ENCODE data around the gene CTNND2.
"Not testable (repeated sequence)": the region's sequence is repeated elsewhere in the genome, so short reads cannot be mapped to it uniquely, and the experiment has no call there.

Gene CTNND2

DNA sequence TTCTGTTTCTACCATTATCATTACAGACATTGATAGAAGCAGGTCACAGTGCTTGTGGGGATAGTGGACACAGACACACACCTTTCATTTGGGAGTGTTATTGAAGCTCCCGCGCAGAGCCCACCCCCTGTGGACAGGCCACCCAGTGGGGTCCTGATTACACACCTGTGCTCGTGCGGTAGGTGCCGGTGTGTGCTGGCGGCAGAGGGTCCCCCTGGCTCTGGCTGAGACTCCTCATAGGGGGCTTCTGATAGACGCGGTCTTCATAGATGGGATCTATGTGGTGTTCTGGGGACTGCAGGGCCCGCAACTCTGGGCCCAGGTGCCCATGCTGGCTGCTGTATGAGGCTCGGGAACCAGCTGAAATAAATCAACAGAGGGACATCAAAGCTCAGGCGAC, 539.7 kb downstream of the CTNND2 start:
- DNase-seq = no peak

DNA sequence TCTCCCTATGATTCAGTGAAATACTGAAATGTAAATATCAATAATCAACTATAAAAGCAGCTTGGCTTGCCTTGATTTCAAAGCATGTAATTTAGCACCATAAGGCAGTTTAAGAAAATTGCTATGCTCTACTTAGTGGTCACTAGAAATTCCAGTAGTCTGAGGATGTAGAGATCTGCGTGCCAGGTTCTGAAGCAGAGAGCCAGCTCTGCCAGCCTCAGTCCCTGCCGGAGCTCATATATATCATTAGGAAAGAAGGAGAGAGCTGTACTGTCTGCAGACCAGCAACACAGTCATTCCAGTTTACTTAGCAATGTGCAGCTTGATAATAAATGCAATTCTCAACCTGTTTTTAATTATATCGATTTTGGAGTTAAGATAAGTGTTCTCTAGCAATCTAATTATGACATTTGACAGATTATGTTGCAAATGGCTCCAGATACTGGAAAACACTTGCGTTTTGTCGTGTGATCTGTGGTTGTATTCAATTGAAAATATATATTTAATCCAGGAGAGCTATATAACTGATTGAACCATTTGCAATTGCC, 540.5 kb downstream of the CTNND2 start:
- DNase-seq = peak; percentile 67

DNA sequence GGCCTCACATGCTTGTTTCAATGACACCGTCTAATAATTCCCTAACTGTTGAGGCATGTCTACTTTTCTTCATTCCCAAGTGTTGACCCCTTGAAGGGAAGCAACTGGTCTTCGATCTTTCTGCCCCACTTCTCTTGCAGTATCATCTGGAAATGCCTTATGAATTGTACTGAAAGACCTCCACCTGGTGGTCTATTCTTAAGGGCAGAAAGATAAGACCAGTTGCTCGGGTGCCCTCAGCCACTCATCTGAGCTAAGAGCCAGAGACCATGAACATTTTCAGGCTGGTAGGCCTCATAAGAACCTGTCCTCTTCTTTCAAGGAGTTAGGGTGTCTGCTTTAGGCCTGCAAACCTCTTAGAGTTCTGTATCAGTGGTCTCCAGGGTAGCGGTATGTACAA, 542.5 kb downstream of the CTNND2 start:
- no peak for DNase-seq

DNA sequence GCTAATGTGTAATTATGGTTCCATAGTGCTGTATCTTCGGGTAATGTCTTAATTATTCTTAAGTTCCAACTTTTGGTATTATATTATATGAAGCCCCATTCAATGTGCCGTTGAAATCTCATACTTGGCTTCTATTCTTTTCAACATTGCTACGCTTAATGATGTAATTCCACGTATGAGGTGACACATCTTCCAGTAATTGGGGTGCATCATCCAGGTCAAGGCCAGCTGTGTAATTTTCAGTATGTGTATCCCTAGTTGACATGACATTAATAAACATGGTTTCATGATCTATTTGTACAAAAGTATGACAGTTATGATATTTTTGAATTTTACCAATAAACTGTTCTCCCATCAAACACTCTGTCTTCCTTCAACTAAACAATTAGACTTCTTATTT, 546.3 kb downstream of the CTNND2 start:
- no peak for DNase-seq

DNA sequence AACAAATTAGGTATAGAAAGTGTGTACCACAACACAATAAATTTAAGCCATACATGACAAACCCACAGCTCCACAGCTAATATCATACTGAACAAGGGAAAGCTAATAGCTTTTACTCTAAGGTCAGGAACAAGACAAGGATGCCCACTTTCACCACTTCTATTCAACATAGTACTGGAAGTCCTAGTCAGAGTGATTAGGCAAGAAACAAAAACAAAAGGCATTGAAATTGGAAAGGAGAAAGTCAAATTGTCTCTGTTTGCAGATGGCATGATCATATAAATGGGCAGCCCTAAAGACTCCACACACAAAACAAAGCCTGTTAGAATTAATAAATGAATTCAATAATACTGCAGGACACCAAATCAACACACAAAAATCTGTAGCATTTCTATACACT, 548.8 kb downstream of the CTNND2 start:
- DNase-seq = no peak

DNA sequence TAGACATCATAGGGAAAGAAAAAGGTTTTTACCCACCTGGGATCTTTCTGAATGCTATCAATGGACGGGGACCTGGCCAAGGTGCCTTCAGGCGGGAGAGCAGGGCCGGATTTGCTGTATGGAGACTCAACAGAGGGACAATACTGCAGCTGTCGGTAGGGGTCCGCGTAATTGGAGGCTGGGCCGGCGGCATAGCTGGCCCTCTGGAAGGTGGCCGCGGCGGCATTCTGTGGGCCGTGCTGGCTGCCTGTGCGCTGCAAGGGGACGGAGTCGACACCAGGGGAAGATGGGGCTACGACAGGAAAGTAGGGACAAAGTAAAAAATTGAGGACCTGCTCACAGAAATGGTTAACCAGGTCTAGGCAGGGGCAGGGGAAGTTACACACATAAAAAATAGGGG, 557.9 kb downstream of the CTNND2 start:
- DNase-seq = no peak

DNA sequence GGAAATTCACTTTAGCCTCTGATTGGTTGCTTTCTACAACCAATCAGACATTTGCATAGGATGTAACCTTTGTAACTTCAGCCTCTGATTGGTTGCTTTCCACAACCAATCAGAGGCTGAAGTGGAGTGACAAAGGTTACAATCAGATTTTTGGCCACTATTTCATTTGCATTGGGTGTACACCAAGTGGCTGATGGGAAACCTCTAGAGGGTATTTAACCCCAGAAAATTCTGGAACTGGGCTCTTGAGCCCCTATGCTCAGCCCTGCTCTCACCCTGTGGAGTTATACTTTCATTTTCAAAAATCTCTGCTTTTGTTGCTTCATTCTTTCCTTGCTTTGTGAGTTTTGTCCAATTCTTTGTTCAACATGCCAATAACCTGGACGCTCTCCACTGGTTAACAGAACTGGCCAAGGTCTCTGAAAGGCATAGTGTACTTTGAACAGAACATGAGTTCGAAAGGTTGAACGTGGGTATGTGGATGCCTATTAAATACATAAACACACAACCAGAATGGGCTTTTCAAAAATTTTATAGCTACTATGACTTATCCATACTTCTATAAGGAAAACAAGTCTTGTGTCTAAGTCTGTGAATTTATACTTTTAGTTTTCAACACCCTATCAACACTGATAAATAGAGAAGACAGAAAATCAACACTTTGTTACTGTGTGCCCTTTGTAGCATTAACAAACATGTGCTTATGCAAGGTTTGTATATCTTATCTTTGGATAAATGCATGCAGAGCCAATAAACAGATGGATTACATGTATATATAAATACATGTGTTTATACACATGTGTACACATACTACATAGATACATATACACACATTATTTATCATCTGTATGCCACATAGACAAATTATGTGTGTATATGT, 568.1 kb downstream of the CTNND2 start:
- DNase-seq = no peak

DNA sequence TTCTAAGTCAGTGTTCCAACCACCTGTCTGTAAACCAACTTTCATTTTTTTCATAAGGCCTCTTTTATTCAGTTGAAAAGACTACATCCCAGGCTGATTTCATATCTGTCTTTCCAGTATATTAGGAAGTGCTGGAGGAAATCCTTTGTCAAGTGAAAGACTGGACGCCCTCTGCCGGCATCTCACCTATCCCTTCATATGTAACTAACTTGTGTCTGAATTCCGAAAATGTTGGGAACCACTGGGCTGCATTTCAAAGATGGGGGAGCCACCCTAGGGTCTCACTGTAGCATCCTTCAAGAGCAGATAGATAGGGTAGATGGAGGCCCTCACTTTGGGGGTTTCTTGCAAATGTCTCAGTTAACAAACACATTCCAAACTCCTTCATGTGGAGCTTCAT, 569.8 kb downstream of the CTNND2 start:
- no peak for DNase-seq

DNA sequence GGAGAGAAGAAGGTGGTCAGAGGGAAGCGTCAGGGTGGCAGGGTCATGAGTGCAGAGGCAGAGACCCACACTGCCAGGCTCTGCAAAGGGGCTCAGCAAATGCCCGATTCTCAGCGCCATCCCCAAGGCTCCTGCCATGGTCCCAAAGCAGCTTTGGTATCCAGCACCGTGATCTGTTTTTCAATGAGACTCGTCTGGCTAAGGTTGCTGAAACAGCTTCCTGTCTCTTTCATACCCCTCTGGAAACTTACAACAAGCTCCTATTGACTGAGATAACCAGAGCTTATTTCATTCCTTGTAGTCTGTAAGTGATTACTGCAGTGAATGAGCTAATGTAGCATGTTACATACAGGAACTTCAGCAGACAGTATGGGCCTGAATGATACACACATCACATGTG, 574.6 kb downstream of the CTNND2 start:
- DNase-seq = no peak

DNA sequence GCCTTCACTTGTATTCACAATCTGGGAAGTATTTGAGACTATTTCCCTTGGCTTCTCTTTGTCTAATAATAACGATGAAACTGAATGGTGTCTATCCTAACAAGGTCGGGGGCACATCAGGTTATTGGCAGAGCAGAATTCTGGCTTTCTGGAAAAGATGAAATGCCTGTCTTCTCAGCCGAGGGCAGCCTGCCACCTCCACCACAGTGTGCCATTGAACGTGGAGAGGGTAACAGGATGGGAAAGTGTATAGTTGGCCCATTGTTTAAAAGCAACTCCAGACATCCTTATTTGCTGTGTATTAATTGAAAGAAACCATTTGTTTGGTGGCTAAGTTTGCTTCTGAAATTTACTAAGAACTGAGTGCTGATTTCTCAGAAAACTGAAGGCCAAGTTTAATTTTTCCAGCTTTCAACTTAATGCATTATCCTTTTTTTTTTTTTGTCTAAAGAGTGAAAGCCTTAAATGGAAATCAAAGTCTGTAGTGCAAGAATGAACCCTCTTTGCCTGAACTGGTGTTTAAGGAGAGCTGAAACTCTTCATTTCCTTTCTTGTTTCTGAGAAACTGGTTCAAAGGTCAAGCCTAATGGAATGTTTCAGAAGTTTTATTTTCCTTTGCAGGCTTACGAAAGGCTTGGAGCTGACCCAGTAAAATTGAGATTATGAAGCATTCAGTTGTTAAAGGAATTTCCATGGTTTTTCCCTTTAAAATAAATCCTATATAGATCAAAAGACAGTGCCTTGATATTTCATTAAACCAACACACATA, 579.5 kb downstream of the CTNND2 start:
- DNase-seq = peak; percentile 3

DNA sequence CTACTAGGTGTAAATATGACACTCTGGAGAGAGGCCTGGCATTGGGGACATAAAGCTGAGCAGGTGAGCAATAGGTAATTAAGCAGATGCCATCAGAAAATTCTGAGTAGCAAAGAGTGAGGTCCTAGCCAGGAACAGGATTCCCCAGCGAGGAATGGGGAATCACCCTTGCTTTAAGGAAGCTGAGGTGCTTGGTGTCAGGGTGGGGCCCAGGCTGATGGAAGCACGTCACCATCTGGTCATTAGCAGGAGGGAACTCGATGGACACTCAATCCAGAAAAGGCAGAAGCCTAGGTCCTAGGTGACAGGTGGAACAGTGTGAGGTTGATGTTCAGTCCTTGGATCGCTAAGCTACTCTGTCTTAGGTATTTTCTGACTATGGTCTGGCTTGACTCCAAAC, 580.5 kb downstream of the CTNND2 start:
- DNase-seq = no peak

DNA sequence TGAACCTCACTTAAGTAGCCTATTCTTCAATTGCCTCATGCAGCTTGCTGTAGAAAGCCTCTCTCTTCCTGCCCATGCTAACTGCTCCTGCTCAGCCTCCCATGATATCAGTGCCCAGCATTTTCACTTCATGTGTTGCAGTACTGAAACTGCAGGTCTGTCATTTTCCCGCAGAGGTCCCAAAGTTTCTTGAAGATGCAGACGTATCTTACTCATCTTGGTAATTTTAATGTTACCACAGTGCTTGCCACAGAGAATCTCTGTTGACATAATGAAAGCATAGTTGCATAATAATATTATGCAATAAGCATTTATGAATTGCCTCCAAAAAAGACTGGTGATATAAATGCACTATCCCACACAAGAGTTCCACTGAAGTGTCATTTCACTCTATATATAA, 582.1 kb downstream of the CTNND2 start:
- DNase-seq = no peak

DNA sequence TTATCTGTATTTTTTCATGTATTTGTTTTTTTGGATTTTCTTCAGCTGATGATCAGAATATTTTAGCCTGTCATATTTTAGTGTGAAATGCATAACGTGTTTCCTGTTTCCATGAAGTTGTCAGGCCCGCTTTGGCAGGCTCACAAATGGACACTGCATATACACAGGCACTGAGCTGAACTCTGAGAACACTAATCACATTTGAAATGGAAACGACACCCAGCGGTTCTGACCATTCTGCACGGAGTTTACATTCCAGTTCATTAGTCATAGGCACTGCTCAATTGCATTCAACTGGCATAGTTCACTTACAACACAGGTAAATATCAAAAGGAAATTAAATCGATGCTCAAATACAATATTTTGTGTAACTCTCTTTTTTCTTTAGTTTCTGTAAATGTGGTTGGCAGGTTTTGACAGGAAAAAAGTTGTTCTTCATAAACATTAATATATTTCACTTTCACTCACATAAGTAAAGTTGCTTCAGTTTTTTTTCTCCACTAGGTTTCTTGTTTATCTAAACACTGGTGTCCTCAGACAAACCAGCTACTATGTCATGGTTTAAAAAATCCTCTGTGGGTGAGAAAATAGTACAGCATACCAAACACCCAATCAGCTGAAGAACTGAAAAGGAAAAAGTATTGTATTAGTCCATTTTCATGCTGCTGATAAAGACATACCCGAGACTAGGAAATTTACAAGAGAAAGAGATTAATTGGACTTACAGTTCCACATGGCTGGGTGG, 584.2 kb downstream of the CTNND2 start:
- DNase-seq = no peak

DNA sequence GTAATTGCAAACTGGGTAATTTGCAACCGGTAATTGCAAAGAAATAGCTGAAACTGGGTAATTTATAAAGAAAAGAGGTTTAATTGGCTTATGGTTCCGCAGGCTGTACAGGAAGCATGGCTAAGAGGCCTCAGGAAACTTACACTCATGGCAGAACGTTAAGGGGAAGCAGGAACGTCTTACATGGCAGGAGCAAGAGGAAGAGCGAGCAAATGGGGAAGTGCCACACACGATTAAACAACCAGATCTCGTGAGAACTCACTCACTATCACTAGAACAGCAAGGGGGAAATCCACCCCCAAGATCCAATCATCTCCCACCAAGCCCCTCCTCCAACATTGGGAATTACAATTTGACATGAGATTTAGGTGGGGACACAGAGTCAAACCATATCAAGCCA, 590.6 kb downstream of the CTNND2 start:
- DNase-seq = not testable (repeated sequence)

DNA sequence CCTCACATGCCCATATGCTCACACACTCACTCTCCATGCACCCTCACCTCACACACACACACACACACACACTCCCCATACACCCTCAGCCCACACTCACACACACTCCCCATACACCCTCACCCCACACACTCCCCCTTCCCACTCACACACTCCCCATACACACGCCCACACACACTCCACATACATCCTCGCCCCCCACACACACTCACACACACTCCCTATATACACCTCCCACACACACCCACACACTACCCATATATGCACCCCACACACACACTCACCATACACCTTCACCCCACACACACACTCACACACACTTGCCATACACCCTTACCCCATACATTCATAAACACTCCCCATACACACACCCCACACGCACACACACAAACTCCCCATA, 592.5 kb downstream of the CTNND2 start:
- no peak for DNase-seq

DNA sequence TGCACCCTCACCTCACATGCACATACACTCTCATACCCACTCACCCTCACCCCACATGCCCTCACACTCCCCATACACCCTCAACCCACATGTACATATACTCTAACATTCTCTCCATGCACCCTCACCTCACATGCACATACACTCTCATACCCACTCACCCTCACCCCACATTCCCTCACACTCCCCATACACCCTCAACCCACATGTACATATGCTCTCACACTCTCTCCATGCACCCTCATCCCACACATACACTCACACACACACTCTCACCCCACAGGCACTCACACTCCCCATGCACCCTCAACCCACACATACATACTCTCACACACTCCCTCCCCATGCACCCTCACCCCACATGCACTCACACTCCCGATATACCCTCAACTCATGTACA, 593.0 kb downstream of the CTNND2 start:
- no peak for DNase-seq

DNA sequence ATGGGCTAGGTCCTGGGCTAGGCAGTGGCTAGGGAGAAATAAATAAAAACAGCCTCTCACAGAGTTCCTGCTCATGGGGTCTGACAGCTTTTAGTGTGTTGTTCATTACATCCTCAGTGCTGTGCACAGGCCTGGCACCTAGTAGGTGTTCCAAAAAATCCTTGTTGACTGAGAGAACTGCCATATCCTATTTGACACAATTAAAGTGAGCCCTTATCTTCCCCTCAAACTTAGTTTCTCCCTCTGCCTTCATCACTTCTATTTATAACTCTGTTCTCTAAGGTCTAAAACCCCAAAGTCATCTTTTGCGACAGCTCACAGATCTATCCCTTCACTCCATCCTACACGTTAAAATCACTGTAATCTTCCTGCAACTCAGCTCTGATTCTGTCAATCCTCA, 594.1 kb downstream of the CTNND2 start:
- DNase-seq = no peak

DNA sequence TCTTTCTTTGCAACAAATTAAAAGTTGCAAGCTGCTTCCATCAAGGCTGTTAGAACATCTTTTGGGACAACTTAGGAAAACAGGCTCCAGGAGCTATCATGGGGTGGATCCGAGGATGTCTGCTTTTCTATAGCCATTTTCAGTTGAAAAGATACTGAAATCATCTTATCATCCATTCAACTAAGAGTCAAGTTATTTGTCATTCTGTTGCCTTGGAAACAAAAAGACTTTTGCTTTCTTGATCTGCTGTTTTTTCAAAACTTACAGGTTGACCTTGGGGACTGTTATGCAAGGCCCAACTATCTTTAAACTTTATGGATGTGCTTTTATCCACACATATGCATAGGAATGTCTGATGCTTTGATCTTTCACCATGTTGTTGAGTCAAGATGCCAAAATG, 597.9 kb downstream of the CTNND2 start:
- no peak for DNase-seq

DNA sequence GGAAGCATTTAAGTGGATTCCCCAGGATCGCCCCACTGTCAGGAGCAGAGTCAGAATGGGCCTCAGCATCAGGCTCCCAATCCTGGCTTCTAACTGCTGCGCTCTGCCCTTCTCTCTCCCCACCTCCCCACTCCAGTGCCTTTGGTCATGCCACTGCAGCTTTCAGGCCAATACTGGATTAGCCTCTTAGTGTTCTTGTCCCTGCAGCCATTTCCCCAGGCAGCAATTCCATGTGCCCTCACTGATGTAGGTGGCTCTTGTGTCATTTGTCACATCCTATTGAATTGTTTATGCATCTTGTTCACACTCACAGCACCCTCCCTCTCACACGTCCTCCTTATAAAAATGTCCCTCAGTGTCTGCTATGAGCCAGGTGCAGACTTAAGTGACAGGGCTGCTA, 599.0 kb downstream of the CTNND2 start:
- no peak for DNase-seq

DNA sequence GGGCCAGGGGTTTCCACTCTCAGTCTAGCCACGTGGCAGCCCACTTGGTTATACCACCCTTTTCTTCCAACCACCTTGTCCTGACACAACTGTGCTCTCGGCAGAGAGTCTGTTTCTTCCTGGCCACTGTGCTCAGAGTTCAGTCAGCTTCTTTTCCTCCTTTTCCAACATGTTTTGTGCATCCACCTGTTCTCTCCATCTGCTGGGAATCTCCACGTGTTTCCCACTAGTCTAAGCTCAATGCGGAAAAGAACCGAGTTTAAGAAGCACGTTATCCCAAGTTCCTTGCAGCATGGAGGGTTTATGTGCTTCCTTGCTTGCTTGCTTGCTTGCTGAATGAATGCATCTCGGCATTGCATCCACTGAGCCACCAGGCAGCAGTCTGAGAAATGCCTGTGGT, 599.6 kb downstream of the CTNND2 start:
- no peak for DNase-seq

DNA sequence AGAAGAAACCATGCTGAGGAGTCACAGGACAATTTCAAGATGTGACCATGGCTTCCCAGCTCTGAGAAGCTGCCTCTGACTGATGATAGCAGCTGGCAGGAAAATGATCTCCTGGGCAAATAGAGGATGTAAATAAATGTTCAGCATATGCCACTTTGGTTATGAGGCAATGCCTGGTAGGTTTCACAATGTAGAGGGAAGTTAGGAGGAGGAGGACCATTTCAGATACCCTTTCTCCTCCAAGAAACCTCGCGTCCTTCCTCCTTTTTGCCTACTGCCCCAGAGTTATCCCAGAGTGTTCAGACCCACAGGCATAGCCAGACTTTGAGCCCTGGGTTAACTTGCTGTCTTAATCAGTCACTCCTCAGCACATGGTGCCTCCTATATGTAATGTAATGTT, 601.6 kb downstream of the CTNND2 start:
- DNase-seq = no peak

DNA sequence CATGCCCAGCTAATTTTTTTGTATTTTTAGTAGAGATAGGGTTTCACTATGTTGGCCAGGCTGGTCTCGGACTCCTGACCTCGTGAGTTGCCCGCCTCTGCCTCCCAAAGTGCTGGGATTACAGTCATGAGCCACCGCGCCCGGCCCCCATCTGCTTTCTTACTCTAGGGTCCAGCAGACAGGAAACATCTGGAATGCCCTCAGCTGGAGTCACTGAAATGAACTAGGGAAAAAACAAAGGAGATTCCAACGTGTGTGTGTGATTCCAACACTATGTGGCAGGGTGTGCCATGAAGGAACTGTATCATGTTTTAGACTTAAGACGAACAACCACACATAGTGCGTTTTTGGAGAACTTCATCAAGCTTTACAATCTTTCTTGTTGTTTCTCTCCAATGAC, 603.1 kb downstream of the CTNND2 start:
- DNase-seq = no peak

DNA sequence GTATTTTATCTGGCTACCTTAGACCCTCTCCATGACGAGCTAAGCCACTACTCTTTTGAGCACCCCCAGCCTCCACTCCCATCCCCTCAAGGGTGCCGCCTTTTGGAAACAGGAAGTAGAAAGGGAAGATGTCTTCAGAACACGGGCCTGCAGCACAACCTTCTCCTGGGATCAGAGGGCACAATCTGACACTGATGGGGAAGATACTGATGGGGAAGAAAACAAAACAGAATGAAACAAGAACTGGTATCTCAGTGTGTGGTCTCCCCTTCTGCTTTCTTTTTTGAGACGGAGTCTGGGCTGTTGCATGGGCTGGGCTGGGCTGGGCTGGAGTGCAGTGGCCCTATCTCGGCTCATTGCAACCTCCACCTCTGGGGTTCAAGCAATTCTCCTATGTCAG, 603.5 kb downstream of the CTNND2 start:
- no peak for DNase-seq
